Middle frontal gyrus (tissue), 1 donor: Measurements from ENCODE around the gene RNGTT.
"Not testable (repeated sequence)": the region's sequence is repeated elsewhere in the genome, so short reads cannot be mapped to it uniquely, and the experiment has no call there.

Experiments
- DNase-seq: peaks from one replicate; pipeline ENCODE4 v3.0.0-alpha.2; 2015; ENCODE audit warnings: low spot score; ENCODE audit errors: extremely low spot score

Gene RNGTT

GRCh38 chr6:88814909-88815308 lies 148.5 kb downstream of the RNGTT start:
- no peak for DNase-seq

DNA sequence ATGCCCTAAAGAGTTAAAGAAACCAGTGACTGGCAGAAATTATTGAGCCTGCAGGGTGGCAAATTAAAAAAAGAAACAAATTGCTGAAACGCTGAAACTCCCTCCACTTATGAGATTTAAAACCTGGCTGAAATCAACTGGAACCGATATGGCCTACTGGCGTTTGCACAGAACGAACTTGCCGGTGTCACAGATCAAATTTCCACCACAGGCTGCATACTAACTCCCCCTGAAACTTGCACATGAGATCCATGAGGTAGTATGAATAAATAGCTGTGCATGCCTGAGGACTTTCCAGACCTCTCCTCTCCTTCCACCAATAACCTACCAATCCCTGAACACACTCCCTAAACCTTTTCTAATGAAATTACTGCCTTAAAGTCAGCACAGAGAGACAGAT lies 150.4 kb downstream of the RNGTT start:
- no peak for DNase-seq

DNA sequence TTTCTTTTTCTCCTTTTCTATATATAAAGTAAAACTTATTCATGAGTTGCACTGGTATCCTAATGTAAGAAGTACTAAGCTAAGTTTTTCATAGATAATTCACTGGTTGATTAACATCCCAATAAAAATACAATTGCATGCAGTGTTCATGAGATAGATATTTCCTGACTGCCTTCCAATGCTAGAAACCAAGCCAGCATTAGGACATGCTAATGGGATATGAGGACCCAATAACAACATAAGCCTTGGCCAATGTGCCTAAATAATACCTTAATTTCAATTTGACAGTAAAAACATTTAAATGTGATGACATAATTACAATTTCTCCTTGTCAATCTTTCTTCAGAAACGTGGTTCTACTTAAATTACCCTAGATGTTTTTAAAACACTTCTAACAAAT lies 152.7 kb downstream of the RNGTT start:
- no peak for DNase-seq

- DNase-seq = no peak
Observed at GRCh38 chr6:88810089-88810488, 153.3 kb downstream of the RNGTT start.

- DNase-seq = no peak
Observed at GRCh38 chr6:88808381-88808780, 155.0 kb downstream of the RNGTT start.

DNA sequence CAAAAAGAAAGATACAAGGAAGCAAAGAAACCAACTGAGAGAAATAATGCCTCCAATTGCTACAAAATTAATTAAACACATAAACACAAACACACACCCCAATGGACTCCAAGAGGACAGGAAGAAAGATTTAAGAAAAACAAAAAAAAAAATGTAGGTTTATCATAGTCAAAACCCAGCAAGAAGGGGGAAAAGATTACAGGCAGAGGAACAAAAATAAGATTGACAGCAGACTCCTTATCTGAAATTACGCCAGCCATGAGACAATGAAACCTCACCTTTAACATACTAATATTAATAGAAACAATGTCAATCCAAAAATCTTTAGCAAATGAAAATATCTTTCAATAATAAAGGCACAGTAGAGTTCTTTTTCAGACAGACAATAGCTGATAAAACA lies 155.8 kb downstream of the RNGTT start:
- DNase-seq = no peak

GRCh38 chr6:88806728-88807127 lies 156.7 kb downstream of the RNGTT start:
- no peak for DNase-seq

GRCh38 chr6:88804701-88805100 lies 158.7 kb downstream of the RNGTT start:
- no peak for DNase-seq

GRCh38 chr6:88785478-88785877 lies 177.9 kb downstream of the RNGTT start:
- no peak for DNase-seq

DNA sequence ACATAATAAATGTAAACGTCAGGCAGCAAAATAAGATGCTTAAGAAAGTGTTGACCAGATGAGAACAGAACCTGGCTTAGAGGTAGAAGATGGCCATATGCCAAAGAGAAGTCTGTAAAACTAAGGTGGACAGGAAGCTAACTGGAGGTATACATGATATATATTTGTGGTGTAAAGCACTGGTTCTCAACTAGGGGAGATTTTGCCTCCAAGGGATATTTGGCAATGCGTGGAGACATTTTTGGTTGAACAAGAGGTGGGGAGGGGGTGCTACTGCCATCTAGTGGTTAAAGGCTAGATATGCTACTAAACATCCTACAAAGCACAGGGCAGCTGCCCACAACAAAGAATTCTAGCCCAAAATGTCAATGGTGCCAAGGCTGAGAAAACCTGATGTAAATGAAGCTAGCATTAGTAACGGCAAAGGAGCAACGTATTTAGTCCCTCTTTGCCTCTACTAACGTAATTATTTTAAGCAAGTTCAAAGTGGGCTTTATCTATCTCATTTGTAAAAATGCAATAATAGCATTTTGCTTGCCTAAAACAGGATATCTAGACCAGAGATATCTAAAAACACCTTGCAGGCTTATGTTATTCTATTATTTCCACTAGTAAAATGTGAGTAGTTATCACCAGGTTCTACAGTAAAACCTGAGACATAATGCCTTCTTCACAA lies 182.6 kb downstream of the RNGTT start:
- peak; percentile 15 for DNase-seq

DNA sequence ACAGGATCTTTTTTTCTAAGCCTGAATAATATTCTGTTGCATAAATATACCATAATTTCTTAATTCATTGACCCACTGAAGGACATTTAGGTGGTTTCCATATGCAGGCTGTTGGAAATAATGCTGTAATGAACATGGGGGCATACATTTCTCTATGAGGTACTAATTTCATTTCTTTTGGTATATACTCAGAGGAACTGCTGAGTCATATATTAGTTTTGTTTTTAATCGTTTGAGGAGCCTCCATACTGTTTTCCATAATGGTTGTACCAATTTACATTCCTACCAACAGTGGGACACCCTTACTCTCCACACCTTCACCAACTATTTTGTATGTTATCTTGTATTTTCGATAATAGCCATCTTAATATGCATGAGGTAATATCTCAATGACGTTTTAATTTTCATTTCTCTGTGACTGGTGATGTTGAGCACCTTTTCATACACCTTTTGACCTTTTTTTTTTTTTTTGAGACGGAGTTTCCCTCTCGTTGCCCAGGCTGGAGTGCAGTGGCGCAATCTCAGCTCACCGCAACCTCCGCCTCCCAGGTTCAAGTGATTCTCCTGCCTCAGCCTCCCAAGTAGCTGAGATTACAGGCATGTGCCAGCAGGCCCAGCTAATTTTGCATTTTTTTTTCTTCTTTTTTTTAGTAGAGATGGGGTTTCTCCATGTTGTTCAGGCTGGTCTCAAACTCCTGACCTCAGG lies 187.4 kb downstream of the RNGTT start:
- no peak for DNase-seq

GRCh38 chr6:88768114-88768513 lies 195.3 kb downstream of the RNGTT start:
- DNase-seq = not testable (repeated sequence)

DNA sequence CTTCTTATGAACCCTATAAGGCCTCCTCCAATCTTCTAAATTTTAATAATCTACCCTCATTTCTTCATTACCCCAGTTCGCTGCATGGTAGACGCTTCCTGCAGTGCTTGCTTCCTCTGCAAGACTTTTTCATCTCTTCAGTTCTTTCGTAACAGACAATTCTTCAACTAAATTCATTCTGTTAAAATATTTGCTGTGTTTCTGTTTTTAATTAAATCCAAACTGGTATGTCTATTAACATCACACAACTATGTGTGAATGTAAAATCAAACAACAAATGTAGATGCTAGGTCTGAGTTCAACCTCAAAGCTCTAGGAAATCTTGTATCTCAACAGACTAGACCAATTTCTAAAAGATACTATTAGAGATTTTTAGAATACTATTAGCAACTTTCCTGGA lies 199.3 kb downstream of the RNGTT start:
- no peak for DNase-seq

- DNase-seq = no peak
Observed at GRCh38 chr6:88763160-88763559, 200.3 kb downstream of the RNGTT start.

- no peak for DNase-seq
Observed at GRCh38 chr6:88761237-88762031, 202.0 kb downstream of the RNGTT start.

- no peak for DNase-seq
Observed at GRCh38 chr6:88760091-88760490, 203.3 kb downstream of the RNGTT start.

- DNase-seq = no peak
Observed at GRCh38 chr6:88750936-88751335, 212.5 kb downstream of the RNGTT start.

GRCh38 chr6:88749849-88750248 lies 213.6 kb downstream of the RNGTT start:
- no peak for DNase-seq

DNA sequence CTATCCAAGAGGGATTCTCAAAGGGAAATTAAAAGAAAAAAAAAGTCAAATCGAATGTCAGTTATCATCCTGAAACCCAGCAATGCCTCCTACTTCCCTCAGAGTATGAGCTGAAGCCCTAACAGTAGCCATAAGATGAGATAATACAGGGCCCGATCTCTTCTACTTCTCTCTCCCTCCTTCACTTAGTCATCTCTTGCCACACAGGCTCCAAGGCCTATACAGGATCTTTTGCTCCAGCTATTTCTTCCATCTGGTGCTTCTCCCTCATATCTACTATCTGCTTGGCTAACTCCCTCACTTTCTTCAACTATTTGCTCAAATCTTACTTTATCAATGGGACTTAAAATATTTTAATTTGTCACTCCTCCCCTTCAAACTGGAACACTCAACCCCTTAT lies 215.3 kb downstream of the RNGTT start:
- no peak for DNase-seq

- DNase-seq = no peak
Observed at GRCh38 chr6:88741939-88742338, 221.5 kb downstream of the RNGTT start.

DNA sequence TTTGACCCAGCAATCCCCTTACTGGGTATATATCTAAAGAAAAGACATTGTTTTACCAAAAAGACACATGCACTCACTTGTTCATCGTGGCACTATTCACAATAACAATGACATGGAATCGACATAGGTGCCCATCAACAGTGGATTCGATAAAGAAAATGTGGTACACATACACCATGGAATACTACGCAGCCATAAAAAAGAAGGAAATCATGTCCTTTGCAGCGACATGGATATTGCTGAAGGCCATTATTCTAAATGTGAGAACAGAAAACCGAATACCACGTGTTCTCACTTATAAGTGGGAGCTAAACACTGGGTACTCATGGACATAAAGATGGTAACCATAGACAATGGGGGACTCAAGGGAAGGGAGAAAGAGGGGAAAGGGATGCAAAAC lies 222.3 kb downstream of the RNGTT start:
- DNase-seq = no peak

- no peak for DNase-seq
Observed at GRCh38 chr6:88734544-88734943, 228.9 kb downstream of the RNGTT start.
